NT2/D1 (cell line): ENCODE measurements around the gene ADAMTS2.

Source experiments
- DNase-seq: peaks from one replicate; pipeline ENCODE4 v3.0.0-alpha.2; 2011; ENCODE audit warnings: low read depth, low spot score
- H3K27me3 ChIP-seq: 2 replicates; pipeline ENCODE4 v1.6.0; 2011; ENCODE audit warnings: mild to moderate bottlenecking; ENCODE audit not compliant: insufficient read length, insufficient read depth
- H3K36me3 ChIP-seq: 2 replicates; pipeline ENCODE4 v1.6.1; 2011; ENCODE audit warnings: mild to moderate bottlenecking, low read length, mixed read lengths; ENCODE audit not compliant: insufficient read depth, insufficient read length
- H3K4me1 ChIP-seq: 2 replicates; pipeline ENCODE4 v1.5.1; 2011; ENCODE audit not compliant: insufficient read depth, insufficient read length
- H3K4me3 ChIP-seq: 2 replicates; pipeline ENCODE4 v1.5.1; 2011; ENCODE audit warnings: low read depth; ENCODE audit not compliant: insufficient read length
- H3K9ac ChIP-seq: 2 replicates; pipeline ENCODE4 v1.6.0; 2011; ENCODE audit warnings: low read depth; ENCODE audit not compliant: insufficient read length
- H3K9me3 ChIP-seq: 2 replicates; pipeline ENCODE4 v1.5.1; 2011; ENCODE audit warnings: mild to moderate bottlenecking, low read length; ENCODE audit not compliant: insufficient read depth
- SUZ12 ChIP-seq: IDR thresholded peaks from 2 replicates; pipeline ENCODE4 v1.6.1; 2011; ENCODE audit not compliant: insufficient read length, insufficient read depth; ENCODE audit errors: extremely low read depth
- YY1 ChIP-seq: IDR thresholded peaks from 2 replicates; pipeline ENCODE4 v1.6.1; 2011; ENCODE audit not compliant: insufficient read length, insufficient read depth
- ZNF274 ChIP-seq: IDR thresholded peaks from 2 replicates; pipeline ENCODE4 v1.6.1; 2011; ENCODE audit warnings: mild to moderate bottlenecking, low read depth, low read length

ADAMTS2 gene

DNA sequence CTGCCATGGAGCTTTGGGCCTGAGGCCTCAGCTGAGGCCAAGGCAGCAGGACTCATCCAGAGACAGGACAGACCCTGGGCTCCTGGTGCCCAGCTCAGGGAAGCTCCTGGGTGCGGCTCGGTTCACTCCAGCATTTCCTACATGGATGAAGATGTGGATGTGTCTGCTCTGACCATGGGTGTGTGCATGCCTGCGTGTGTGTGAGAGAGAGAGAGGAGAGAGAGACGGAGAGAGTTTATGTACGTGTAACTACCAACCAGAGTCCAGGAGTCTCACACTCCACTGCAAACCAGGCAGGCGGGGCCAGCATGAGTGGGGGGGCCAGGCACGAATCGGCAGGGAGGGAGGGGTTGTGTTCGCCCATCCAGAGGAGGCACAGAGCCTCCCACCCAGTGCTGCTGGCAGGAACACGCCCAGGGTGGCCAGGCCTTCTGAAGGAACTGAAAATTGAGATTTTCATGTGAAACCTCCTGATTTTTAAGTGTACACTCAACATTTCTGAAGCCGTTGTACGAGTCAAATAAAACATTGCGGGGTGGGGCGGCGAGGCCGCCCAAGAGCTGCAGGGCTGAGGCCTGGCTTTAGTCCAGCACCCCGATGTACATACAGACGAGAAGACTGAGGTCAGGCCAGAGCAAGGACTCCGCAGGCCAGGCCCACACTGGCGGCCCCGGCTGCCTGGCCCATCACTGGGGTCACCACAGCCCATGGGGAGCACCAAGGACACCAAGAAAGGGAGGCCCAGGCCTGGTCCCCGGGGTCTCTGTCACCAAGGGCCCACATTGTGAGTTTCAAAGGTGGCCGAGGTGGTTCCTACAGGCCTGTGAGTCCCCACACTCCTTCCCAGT is 88.7 kb downstream of the ADAMTS2 start:
- no peak for DNase-seq
- Histone ChIP-seq H3K36me3 (no peaks in the 10 kb centered on the region), H3K9ac (no peak overlapping the region), H3K27me3 (no peaks in the 10 kb centered on the region), H3K9me3 (no peaks in the 10 kb centered on the region), H3K4me1 (peaks cover 1% of the 10 kb centered on the region), H3K4me3 (no peak overlapping the region)
- no peak for TF ChIP-seq SUZ12
- no peak for TF ChIP-seq ZNF274
- TF ChIP-seq YY1: no peak

DNA sequence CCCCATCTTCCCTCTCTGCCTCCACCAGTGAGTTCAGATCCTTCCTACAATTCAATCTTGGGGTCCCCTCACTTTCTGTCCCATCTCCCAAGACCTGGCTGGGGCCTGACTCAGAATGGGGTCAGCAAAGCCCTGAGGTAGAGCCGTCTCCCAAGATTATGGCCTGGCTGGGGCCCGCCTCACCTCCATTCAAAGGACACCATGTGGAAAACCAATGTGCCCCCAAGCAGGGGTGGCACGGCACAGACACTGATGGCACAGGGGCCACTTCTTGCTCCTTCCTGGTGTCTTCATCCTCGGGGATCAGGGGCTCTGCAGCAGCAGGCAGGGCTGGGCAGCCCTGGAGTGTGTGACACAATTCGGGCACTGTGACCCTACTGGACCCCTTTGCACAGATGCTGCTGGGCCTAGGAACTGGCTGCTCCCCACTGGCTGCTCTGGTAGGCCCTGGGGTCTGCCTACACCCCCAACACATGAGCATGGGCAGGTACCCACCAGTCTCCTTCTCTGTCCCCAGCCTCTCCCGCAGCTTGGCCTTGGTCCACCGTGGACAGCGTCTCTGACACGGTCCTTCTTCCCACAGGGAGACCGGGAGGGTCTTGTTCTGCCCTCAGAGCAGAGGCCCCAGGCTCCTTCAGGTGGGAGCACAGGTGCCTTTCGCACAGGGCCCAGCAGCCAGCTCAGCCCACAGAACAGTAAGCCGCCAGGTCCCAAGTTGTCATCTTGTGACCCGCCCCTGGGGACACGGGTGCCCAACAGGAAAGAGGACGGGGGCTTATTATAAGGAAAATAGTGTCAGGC is 89.5 kb downstream of the ADAMTS2 start:
- H3K9ac ChIP-seq: no peak overlapping the region
- no peaks in the 10 kb centered on the region for H3K27me3 ChIP-seq
- TF ChIP-seq YY1 (no peak), SUZ12 (no peak), ZNF274 (no peak)
- no peaks in the 10 kb centered on the region for H3K36me3 ChIP-seq
- no peaks in the 10 kb centered on the region for H3K9me3 ChIP-seq
- DNase-seq: no peak
- no peaks in the 10 kb centered on the region for H3K4me1 ChIP-seq
- H3K4me3 ChIP-seq: no peak overlapping the region

DNA sequence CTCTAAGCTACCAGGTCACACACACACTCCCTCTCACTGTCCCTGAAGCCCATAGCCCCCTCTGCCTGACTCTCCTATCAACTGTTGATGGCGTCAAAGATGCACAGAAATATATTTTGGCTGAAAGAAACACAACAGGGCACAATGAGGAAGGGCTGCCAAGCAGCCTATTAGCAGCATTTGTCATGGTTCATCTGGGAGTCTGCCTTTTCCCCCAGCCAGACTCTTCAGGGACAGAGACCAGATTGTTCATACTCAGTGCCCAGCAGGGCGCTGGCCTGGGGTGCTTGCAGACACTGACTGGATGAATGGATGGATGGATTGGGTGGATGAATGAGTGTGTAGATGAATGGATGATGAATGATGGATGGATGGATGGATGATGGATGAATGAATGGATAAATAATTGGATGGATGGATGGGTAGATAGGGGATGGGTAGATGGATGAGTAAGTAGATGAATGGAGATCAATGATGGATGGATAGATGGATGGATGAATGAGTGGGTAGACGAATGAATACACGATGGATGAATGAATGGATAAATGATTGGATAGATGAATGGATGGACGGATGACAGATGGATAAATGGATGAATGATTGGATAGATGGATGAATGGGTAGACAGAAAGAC is 90.5 kb downstream of the ADAMTS2 start:
- H3K9ac ChIP-seq: no peak overlapping the region
- H3K4me1 ChIP-seq: no peaks in the 10 kb centered on the region
- TF ChIP-seq SUZ12 (no peak), ZNF274 (no peak)
- no peaks in the 10 kb centered on the region for H3K27me3 ChIP-seq
- no peak for DNase-seq
- no peaks in the 10 kb centered on the region for H3K9me3 ChIP-seq
- no peaks in the 10 kb centered on the region for H3K36me3 ChIP-seq
- H3K4me3 ChIP-seq: no peak overlapping the region

DNA sequence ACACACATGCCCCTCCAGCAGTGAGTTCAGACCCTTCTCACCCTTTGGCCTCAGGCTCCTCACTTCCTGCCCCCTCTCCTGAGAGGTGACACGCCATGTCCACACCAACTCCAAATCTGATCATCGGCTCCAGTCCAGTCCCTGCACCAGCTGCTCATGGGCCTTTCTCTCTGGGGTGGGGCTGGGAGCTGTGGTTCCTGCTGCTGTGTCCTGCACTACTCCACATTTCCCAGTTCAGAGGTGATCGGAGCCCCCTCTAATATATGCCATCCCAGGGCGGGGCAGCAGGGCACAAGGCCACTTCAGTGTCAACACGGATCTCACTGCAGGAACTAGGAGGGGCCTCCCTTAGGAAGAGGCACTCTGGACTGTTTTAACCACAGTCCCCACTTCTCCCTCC is 91.5 kb downstream of the ADAMTS2 start:
- Histone ChIP-seq H3K4me1 (no peaks in the 10 kb centered on the region), H3K27me3 (no peaks in the 10 kb centered on the region), H3K9ac (no peak overlapping the region), H3K9me3 (no peaks in the 10 kb centered on the region), H3K4me3 (no peak overlapping the region), H3K36me3 (no peaks in the 10 kb centered on the region)
- TF ChIP-seq YY1: no peak
- TF ChIP-seq ZNF274: no peak
- no peak for TF ChIP-seq SUZ12
- DNase-seq: no peak

DNA sequence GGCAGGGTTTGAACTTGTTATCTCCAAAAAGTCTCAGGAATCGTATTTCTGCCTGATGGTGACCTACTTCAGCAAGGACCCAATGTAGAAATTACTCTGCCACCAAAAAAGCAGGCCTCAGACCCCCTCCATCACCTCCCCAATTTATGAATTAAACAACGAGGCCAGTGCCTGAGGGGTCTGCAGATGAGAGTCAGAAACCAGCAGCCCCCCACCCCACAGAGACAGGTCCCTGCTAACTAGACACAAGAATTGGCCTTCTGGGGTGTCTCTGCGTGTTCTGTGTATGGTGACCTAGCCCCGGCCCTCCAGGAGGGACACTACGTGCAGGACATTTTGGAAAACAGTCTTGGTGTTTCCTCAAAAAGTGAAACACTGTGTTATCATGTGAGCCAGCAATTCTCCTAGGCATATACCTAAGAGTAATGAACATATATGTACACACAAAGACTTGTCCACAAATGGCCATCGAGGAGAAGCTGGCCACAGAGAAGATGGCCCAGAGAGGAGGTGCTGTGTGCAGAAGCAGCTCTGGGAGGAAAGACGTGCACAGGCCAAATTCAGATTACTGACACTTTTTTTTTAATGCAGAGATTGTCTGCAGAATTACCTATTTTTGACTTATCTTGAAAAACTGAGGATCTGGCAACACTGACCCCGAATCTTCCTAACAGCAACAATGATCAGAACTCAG is 93.8 kb downstream of the ADAMTS2 start:
- no peak overlapping the region for H3K4me3 ChIP-seq
- H3K9me3 ChIP-seq: peaks cover 7% of the 10 kb centered on the region; the same call in 1 of the 2 replicates
- no peak overlapping the region for H3K9ac ChIP-seq
- H3K36me3 ChIP-seq: no peaks in the 10 kb centered on the region
- no peaks in the 10 kb centered on the region for H3K4me1 ChIP-seq
- TF ChIP-seq SUZ12: no peak
- H3K27me3 ChIP-seq: no peaks in the 10 kb centered on the region
- DNase-seq: no peak

DNA sequence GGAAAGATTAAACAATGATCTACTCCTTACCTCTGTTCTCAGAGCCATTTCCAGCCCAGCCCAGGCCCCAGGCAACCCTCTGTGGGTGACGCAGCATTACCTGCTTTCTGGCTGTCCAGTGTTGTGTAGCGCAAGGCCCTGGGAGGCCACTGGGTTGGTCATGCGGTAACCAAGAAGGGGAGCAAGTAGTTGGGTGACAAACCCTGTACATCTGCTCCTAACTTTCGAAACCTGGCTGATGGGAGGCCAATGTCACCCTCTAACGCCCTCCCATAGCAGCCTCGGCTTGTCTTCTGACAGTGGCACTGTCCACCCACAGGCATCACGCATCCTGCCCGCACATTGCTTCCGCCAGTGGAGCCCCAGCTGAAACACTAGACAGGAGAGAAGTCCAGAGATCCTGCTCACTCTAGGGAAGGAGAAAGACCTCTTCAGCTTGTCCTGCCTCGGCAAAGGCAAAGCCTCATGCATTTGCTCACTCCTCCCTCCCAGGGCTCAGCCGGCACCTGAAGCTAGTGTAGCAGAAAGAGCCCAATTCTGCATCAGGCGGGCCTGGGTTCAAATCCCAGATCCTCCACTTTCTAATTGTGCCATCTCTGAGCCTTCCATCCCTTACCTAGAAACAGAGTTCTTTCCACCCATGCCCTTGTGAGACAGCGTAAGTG is 94.6 kb downstream of the ADAMTS2 start:
- no peaks in the 10 kb centered on the region for H3K36me3 ChIP-seq

More for the DNA sequence above, 94.6 kb downstream of the ADAMTS2 start:
- no peak for DNase-seq
- Histone ChIP-seq H3K4me3 (no peak overlapping the region), H3K9ac (no peak overlapping the region), H3K27me3 (no peaks in the 10 kb centered on the region), H3K9me3 (peaks cover 14% of the 10 kb centered on the region; the same call in 1 of the 2 replicates), H3K4me1 (no peaks in the 10 kb centered on the region)
- TF ChIP-seq YY1 (no peak), SUZ12 (no peak), ZNF274 (no peak)
